NCI-H1105 treated with DMSO at 0.1 percent for 48 hours (cell line): ENCODE measurements around the gene AMPD2.
A peak's percentile ranks its signal among the peaks of the same experiment; 100 is the strongest.

Experiments
- DNase-seq: peaks from one replicate; lab custom pipeline; 2025; lab: John Stamatoyannopoulos, UW

Gene AMPD2

DNA sequence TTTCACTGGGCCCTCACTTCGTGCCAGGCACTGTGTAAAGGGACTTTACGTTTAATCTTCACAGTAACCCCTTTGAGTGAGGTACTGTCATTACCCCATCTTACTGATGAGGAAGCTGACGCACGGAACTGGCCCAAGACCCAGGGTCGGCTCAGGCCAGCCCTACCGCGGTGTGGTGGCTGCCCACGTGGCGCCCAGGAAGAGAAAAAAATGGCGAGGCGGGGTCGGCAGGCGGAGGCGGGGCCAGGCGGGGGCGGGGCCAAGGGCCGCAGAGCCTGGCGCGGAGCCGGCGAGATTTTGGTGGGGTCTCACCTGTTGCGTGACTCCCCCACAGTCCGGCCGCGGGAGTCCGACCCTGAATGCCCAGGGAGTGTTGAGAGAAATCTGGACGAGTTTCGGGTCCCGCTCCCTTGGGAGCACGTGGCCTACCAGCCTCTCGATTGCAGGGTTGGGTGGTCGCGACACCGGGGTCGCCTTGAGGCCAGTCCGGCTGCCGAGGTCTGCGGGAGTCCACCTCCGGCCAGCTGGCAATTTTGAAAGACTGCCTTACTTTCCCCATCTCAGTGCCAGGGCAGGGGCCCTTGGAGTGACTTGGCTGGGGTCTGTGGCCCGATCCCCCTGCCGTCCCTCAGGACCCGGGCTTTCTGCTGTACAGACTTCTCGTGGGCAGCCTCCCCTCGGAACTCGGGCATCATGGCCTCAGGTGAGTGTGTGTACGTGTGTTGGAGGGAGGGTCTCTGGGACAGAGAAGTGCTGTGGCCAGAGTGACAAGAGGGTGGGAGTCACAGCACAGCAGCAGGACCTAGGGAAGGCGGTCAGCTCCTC, at the start of gene AMPD2, which contains the start of gene GNAT2:
AMPD2 (plus strand) TSS at position 262 of the 825 bp plus-strand sequence. CDS start 1,339 bp downstream, outside the sequence.
GNAT2 (minus strand) TSS at position 41 of the 825 bp plus-strand sequence. CDS start 6,746 bp downstream, outside the sequence.
- DNase-seq: peak; percentile 47

DNA sequence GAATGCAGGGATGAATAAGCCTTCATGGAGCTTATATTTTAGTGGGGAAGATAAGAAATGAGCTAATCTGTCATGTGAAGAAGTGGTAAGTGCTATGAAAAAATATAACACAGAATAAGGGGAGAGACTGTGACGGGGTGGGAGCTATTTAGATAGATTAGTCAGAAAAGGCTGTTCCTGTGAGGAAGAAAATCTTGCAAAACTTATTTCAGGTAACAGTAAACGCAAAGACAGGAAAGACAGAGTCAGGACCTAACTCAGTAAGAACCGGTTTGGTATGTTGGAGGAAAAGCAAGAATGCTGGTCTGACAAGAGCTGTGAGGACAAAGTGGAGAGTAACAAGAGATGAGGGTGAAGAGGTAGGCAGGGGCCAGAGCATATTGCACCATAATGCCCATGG, 49.2 kb upstream of the AMPD2 start:
- DNase-seq: no peak

DNA sequence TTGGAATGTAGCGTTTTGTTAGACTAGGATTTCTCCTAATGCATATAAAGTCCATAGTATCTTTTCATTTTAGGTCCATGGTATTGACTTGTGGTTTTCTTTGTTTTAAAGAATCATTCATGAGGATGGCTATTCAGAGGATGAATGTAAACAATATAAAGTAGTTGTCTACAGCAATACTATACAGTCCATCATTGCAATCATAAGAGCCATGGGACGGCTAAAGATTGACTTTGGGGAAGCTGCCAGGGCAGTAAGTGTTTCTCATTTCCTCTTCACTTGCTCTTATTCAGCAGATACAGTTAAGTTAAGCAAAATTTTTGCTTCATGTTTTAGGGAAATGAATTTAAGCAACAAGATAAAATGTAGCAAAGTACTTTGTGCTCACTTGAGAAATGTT, 45.9 kb upstream of the AMPD2 start:
- no peak for DNase-seq

DNA sequence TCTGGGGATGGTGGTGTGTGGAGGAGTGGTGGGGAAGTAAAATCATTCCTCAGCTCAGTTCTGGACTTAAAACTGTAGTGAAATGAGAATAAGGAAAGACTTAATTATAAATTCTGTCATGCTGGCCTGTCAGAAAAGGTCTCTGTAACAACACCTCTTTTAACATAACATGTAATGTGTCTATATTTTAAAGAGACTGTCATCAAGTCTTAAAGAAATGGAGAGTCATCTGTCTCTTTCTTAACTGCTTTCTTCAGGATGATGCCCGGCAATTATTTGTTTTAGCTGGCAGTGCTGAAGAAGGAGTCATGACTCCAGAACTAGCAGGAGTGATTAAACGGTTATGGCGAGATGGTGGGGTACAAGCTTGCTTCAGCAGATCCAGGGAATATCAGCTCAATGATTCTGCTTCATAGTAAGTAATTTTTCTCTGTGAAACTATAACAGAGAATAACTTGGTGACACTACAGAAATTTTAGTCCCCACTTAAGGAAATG, 40.6 kb upstream of the AMPD2 start:
- no peak for DNase-seq

DNA sequence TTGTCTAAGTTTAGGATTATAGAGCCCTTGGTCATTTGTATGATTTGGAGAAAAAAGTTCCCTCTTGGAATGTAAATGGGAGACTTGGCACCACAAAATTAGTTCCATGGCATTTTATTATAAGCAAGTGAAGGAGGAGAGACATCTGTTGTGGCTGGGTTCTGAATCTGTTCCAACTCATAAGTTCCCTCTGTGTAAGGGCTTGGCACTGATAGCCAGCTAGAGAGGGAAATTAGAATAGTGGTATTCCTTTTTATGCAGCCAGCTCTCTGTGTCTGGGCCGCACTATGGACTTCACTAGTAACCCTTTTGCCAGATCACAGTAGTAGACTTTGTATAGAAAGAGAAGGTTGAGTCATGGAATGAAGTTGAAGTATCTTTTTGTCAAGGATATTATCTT, 40.1 kb upstream of the AMPD2 start:
- DNase-seq: no peak

DNA sequence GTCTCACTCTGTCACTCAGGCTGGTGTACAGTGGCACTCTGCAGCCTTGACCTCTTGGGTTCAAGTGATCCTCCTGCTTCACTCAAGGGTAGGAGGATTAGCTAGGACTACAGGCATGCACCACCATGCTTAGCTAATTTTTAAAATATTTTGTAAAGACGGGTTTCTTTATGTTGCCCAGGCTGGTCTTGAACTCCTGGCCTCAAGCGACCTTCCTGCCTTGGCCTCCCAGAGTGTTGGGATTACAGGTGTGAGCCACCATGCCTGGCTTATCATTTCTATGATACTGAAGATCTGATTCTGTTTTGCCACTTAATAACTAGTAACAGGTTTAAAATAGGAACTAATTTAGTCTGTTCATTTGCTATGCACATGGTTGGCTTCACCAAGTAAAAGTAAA, 37.6 kb upstream of the AMPD2 start:
- DNase-seq: no peak

DNA sequence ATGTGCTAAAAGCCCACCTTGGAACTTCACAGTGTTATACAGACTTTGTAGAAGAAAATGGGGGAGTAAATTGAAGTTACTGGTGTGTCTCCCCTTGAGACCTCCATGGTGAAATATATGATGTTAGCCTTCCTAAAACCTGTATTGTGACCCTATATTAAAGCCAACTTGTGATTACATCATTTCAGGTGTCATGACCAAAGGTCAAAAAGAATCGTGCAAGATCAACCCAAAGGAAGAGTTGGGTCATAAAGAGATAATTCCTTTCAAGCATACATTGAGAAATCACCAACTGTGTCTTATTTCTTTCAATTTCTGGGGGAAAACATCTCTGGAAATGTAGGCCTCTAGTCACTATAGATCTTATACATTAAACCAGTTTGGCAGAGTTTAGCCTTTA, 34.9 kb upstream of the AMPD2 start:
- no peak for DNase-seq

DNA sequence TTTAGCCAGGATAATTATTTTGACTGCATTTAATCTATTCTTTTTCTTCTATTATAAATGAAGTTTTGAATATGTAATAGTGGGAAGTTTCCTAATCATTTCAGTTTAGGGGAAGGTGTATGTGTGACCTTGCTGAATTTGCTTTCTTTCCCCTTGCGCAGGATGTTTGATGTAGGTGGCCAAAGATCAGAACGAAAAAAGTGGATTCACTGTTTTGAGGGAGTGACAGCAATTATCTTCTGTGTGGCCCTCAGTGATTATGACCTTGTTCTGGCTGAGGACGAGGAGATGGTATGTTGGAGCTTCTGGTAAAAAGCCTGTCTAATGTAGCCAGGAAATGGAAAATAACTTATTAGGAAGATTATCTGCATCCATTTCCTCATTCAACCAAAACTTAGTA, 33.6 kb upstream of the AMPD2 start:
- no peak for DNase-seq

DNA sequence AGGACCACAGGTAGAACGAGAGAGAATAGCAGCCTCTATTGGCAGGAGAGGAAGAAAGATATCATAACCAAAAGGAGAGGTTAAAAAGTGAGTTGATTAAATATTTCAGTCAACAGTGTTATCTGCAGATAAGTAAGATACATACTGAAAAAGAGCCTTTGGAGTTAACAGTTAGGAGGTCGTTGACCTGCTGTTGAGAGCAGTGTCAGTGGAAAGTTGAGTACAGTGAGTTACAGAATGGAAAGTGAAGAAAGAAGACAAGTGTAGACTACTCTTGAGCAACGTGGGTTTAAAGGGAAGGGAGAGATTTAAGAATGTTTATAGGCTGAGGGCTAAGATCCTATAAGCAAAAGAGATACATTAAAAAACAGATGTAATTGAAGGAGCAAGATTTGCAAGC, 30.5 kb upstream of the AMPD2 start:
- DNase-seq: no peak

DNA sequence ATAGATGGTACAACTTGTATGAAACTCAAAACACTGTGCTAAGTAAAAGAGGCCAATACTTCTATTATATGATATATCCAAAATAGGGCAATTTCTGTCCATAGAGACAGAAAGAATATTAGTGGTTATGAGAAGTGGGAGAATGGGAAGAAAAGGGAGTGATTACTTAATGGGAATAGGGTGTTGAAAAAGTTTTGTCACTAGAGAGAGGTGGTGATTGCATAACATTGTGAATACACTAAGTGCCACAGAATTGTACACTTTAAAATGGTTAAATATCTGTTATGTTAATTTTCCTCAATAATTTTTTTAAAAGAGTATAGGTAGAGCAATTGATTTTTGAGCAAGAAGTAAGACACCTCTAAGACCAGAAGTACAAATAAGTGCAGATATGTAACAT, 30.0 kb upstream of the AMPD2 start:
- DNase-seq: no peak

DNA sequence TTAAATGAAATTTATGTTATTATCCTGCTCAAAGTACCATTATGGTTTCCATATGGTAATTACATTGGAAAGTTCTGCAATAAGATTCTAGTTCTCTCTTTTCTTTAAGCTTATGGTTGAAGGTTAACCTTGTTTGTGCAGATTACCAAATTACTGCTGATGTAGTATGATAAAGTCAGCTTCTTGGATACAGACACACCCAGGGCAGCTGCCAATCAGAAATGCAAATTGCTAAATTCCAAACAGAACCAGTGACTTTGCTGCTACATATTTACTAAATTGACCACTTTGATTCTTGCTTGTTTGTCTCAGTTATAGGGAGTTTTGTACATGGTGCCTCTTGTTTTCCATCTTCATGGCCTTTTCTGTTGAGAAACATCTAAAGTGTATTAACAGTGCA, 26.7 kb upstream of the AMPD2 start:
- no peak for DNase-seq

DNA sequence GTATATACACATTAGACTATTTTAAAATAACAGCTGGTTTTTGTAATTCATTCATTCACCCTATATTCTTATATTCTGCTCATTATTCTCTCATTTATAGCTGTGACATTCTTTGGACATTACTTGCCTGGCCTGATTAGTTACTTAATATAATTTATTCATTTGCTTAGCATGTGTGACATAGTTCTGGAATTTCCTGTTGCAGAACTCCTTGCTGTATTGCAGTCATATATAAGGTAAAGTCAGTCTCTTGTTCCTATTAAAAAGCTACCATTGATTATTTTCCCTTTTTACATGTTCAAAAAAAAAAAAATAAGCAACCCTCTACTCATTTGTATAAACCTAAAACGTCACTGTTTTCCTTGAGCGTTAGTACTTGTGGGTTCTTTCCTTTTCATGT, 24.1 kb upstream of the AMPD2 start:
- no peak for DNase-seq

DNA sequence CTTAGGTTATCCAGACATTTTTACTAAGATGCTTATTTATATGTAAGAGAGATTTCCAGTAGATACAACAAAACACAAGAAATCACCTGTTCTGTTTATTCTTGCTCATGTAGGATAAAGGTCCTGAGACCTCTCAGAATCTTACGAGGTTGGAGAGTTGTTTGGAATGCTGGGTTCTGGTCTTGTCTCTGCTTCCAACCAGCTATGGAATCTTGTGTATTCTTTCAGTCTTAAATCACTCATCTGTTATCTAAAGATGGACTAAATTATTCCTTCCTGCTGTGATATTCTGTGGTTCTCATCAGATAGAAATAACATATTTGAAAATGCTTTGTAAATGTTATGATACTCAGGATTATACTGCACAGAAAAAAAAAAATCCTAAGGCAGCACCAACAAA, 21.5 kb upstream of the AMPD2 start:
- DNase-seq: no peak

DNA sequence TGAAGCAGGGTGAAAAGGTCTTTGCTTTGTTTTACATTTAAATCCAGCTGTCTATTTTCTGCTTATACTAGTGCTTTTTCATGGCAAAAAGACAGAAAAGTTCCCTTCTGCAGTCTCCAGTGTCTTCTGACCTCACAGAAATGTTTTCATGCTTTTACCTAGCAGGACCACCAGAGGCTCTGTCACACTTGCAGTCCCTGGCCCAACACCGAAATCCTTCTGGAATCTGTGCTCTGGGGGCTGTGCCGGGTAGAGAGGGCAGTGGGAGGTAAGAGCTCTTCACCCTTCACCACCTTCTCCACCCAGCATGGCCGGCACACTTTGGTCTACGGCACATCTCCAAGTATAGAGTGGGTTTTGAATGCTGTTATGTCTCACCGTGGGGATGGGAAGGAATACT, 21.0 kb upstream of the AMPD2 start:
- DNase-seq: no peak

DNA sequence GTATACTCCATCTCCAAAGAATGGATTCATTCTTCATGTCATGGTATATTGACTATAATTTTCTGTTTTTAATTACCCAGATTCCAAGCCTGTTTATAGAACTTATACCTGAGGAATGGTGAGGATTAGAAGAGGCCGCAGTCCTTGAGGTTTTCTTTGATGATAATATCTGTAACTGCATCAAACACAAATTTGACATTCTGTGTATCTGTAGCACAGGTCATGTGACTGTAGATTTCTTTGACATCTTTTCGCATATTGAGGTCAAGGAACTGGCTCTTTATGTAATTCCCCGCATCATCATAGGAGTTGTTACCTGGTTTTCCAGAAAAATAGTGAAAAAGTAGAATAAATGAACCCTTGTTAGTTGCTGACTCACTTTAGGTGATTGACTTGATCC, 16.4 kb upstream of the AMPD2 start:
- no peak for DNase-seq

DNA sequence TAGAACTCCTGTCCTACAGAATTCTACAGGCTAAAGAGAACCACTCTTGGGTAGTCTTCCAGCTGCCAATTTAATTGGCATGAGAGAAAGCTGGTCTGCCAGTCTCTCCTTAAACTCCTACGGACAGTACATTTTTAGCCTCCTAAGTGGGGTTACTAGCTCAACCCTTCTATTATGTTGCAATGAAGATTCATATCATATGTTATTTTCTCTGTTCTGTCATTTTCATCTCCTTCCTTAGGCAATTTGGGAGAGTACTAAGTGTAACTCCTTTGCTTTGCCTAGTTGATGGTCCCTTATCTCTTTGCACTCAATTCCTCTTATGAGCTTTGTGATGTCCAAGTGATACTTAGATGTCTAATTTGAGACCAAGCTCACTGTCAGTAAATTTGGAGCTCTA, 14.3 kb upstream of the AMPD2 start:
- no peak for DNase-seq

DNA sequence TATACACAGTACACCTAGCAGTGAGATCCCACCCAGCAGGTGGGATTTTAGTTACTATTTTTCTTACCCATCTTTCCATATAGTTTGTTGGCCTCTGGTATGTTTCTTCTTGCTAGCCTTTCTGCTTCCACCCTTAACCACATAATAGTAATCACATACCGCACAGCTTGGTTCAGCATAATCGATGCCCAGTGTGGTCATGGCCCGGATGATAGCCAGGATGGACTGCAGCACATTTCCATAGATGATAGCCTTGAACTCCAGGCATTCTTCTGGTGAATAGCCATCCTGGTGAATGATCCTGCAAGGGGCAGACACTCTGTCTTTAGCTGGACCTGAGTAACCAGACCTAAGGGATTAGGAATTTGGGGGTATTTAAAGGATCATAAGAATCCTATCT, 9.8 kb upstream of the AMPD2 start:
- no peak for DNase-seq

DNA sequence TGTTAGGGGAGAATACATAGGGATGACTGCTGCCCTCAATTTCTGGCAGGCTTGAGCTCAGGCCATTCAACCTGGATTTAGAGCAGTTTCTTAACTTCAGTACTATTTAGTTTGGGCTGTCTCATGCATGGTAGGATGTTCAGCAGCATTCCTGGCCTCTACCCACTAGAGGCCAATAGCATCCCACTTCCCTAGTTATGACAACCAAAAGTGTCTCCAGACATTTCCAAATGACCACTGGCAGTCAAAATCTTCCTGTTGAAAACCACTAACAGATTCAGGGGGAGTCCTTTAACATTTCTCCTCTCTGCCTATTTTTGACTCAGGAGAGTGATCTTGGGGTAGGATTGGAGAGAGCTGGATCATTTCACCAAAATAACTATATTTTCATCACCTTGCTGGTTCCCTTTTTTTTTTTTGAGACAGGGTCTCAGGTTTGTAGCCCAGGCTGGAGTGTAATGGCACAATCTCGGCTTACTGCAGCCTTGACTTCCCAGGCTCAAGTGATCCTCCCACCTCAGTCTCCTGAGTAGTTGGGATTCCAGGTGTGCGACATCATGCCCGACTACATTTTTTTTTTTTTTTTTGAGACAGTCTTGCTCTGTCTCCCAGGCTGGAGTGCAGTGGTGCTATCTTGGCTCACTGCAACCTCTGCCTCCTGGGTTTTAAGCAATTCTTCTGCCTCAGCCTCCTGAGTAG, 8.9 kb upstream of the AMPD2 start:
- no peak for DNase-seq

DNA sequence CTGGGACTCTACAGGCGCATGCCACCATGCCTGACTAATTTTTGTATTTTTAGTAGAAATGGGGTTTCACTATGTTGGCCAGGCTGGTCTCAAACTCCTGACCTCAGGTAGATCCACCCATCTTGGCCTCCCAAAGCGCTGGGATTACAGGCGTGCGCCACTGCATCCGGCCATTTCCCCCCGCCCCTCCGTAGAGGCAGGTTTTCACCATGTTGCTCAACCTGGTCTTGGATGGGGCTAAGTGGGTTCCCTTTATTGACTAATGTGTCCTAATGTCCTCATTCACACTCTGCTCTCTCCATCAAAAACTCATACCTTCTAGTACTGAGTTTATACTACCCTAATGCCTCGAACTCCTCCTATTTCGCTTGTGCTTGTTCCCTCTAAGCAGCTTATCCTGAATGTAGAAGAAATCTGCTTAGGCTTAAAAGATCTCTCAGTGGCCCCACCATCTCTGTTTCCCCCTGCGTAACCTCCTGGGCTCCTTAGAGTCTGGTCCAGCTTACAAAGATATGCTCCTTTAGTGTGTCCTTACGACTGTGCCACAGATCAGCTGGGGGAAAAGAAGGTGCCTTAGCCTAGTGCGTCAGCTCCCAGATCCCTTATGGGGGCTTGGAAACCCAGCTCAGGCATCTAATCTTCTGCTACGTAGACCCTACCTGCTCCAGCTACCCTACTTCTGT, 8.2 kb upstream of the AMPD2 start:
- no peak for DNase-seq

DNA sequence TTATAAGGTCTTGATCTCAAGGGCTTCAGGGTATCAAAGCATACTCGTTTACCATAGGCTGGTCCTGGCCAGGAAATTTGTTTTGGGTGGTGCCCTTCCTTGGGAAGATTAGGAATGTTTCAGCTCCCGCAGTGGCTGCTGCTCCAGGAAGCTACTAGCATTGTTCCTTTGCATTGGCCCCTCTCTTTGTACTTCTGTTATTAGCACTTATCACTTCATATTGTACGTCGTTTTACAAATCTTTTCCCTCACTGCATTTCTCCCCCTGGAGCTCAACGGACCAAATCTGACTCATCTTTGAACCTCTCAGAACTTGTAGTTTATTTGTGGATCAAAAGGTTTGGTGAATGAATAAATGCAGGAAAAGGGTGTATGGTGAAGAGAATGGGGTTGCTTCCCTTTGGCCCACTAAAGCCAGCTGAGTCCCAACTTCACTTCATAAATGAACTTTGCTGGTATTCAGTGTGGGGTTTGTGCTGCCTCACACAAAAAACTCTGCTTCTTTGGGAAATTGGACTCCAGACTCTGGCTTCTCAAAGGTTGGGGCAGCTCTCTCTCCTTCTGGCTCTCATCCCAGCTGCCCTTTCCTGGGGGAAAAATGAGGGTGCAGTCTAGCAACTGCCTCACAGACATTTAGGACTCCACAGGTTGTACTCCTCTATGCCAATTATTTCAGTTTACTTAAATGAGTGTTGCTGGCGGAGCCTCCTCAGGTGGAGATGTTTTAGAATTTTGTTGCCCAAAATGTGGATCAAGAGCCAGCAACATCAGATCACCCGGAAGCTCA, 6.1 kb upstream of the AMPD2 start:
- DNase-seq: no peak

DNA sequence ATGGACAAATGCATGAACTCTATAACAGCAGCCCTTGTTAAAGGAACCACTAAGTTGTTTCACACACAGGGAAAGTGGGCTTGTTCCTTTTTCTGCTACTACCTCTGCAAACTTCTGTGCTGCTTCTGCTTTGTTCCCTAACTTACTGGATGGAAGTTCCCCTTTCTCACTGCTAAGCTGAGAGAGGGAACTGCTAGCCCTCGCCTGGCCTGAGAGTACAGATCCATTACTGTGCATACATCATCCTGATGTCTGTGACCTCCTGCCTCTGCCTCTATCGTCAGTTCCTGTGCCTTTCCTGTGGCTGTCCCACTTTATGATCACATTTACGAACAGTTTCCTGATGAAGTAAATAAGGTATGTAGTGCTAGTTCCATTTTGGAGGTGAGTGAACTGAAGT, 3.8 kb upstream of the AMPD2 start:
- no peak for DNase-seq

DNA sequence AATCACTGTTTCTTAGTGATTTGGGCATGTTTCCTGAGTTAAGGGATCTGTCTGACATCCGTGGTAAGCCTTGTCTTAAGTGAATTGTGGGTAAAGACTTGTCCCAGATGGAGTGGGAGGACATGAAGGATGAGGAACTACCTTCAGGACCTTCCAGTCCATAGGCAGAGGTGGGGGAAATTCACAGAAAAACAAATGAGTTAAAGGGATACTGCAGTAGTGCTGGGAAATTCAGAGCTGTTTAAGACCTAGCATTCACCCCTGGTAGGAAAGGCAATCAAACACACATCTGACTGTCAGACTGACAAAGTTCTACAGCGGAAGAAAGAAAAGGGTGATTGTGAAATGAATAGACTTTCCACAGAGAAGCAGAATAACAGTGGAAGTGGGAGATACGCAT, 3.2 kb upstream of the AMPD2 start:
- no peak for DNase-seq
